HG03575 (cell line): ENCODE data around the gene CAV2.

Experiments used
- ATAC-seq: cut with Tn5 transposase; IDR thresholded peaks from one replicate; pipeline ENCODE4 v1.9.1; 2021; ENCODE audit not compliant: unreplicated experiment, insufficient number of reproducible peaks, low FRiP score; ENCODE audit errors: extremely low read depth

Gene CAV2

GRCh38 chr7:116539879-116540278, 40.3 kb downstream of the CAV2 start:
- ATAC-seq, result no peak

GRCh38 chr7:116540743-116541142, 41.2 kb downstream of the CAV2 start:
- ATAC-seq, result no peak

GRCh38 chr7:116541951-116542350, 42.4 kb downstream of the CAV2 start:
- ATAC-seq, result no peak

GRCh38 chr7:116542618-116543017, 43.1 kb downstream of the CAV2 start:
- ATAC-seq, result no peak

DNA sequence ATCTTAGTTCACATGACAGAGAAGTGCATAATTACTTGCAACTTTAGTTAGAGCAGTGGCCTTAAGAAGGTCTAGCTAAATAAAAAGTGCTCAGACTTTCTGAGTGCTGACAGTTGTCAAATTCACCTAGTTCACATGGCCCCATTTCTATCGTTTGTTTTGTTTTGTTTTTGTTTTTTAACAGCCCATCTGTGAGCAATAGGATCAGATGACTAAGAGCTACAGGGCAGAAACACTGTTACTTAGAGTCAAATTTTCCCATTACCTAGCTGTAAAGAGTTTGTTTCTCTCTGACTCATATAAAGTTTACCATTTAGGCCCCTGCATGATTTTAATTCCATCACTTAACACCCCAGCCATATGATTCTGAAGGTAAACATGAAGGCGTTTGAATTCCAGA, 44.1 kb downstream of the CAV2 start:
- no peak for ATAC-seq

GRCh38 chr7:116544487-116544886, 44.9 kb downstream of the CAV2 start:
- ATAC-seq, result no peak

DNA sequence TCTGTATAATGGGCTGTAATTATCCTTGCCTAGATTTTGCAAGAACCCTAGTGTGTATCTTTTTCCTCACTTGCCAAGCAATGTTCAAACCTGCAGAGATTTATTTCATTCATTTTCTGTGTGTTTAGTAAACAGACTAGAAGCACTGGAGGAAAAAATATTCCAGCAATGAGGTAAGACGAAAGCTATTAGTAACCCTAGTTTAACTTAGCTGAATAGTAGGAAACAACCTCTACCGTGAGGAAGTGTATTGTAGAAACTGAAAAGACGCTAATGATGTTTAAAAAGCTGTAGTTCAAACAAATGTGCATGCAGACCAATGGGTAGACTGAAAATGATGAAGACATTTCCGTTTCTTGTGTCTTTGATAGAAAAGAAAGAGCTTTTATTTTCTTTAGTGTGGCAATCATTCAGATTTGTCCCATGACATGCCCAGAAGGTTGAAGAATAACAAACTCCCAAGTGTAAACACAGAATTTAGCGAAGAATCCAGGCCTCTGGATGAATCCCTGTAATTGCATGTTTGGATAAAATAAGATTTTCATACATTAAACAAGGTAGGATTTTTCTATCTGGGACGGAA, 46.0 kb downstream of the CAV2 start:
- ATAC-seq, result no peak

DNA sequence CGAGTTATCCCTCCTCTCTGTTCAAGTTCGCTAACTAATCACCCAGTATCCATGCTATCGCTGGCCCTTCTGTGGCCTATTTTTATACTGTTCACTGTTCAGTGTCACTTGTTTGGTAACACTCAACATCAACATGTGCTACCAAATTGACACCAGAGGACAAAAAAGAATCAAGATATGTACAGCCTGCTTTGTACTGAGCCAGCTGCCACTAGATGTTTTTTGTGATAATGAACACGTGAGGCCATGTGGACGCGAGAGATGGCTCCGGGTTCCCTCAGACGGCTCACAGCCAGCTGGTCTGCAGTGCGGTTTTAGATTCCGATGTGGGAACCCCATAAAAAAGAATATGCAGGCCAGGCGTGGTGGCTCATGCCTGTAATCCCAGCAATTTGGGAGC, 46.5 kb downstream of the CAV2 start:
- ATAC-seq, result no peak

DNA sequence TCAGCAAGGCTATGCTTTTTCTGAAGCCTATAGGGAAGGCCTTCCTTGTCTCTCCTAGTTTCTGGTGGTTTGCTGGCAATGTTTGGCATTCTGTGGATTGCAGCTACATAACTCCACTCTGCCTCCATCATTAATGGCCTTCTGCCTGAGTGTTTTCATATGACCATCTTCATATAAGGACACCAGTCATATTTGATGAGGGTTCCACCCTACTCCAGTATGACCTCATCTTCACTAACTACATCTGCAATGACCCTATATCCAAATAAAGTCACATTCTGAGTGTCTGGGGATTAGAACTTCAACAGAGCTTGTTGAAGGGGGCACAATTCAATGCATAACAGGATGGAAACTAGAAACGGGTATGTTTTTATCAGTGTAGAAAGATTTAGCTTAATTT, 47.4 kb downstream of the CAV2 start:
- no peak for ATAC-seq

DNA sequence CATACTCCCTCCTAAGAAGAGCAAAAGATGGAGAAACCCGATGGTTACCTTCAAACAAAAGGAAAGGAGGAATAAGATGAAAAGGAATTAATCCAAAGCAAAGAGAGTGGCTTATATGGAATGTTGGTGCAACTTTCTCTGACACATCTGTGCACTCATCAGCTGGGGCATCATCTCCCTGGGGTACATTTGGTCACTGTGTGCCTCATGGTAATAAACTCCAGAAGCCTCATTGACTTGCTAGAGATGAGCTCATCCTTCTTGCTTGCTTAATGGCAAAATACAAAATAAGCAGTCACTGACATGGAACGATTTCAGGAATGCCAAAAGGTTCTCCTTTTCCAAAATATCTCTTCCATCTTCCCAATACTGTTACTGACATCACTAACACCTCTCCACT, 47.8 kb downstream of the CAV2 start:
- no peak for ATAC-seq

- peak; percentile 93 for ATAC-seq
Observed at GRCh38 chr7:116548506-116548905, 49.0 kb downstream of the CAV2 start.

DNA sequence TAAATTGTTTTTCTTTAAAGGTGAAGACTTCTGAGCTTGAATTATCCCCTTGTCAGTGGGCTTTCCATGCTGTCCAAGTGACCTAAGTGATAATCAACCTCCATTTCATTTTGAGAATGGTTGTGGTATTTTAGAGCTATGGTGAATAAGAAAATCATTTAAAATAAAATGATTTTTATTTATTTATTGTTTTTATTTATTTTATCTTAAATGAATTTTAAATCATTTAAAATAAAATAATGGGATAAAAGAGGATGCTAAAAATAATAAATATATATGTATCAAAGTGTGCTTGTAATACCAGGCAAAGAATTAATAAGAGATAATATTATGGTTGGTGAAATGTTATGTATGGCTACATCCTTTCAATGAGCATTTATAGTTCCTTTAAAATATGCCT, 49.8 kb downstream of the CAV2 start:
- no peak for ATAC-seq

- no peak for ATAC-seq
Observed at GRCh38 chr7:116551692-116552091, 52.2 kb downstream of the CAV2 start.

GRCh38 chr7:116552602-116553001, 53.1 kb downstream of the CAV2 start:
- ATAC-seq, result no peak

GRCh38 chr7:116553168-116553964, 53.8 kb downstream of the CAV2 start:
- no peak for ATAC-seq

DNA sequence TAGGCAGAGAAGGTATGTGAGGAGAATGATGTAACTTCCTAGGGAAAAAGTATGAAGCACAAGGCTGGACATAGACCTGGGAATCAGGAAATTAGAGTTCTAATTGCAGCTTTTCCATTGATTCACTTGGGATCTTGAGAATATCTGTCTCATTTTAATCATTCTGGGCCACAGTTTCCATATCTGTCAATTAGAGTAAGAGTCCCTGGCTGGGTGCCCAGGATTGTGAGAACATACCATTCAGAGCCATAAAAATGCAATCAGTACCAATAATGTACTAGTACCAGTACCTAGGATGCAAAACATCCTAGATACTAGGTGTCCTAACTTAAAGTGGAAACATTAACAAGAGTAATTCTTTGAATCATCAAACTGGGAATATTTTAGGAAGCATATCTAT, 54.9 kb downstream of the CAV2 start:
- no peak for ATAC-seq

GRCh38 chr7:116554911-116555310, 55.4 kb downstream of the CAV2 start:
- ATAC-seq, result no peak

- ATAC-seq, result no peak
Observed at GRCh38 chr7:116557066-116557585, 57.6 kb downstream of the CAV2 start.

DNA sequence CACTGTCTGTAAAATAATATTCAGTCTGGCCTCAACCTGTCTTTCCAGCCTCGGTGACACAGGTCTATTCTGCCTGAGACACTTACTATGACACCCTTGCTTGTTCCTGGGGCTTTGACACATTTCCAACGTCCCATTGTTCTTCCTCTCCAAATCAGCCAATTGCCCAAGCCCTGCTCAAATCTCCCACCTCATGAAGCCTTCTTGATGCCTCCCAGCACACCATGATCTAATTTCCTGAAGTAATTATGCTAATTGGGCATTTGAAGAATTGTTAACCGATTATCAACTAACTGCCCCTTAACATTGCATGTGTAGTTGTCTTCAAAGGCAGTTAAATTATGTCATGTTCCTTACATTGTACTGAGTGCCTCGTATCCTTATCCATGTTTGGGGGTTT, 58.4 kb downstream of the CAV2 start:
- ATAC-seq, result no peak
